ENCODE results near the gene VWC2. TPM values are rescaled to one million over a fixed set of nuclear protein-coding genes. Genes with fewer than 3 reads are reported as not detected.

Gene VWC2
- total RNA-seq, 1 donor from 2014 or later = not detected

- Histone ChIP-seq H3K4me3 (no peak overlapping the region), H3K4me1 (peaks cover 9% of the 10 kb centered on the region), H3K36me3 (no peaks in the 10 kb centered on the region), H3F3A (ENCODE audit: low read depth) (peaks cover 4% of the 10 kb centered on the region), H3K79me2 (ENCODE audit: low read depth) (no peaks in the 10 kb centered on the region), H3K9me3 (ENCODE audit: low read depth) (no peaks in the 10 kb centered on the region), H3K27me3 (peaks cover 33% of the 10 kb centered on the region), H2AFZ (replicated peaks) (no peak overlapping the region), H3K4me2 (no peak overlapping the region), H3K27ac (no peak overlapping the region), H4K20me1 (ENCODE audit: low read depth) (peaks cover 10% of the 10 kb centered on the region), H3K9ac (no peak overlapping the region)
- H3K36me3 Mint-ChIP-seq = no peaks in the 10 kb centered on the region
- peaks cover 2% of the 10 kb centered on the region for H3K9me3 Mint-ChIP-seq
- no peak for DNase-seq (ENCODE audit: low spot score)
- H3K4me3 Mint-ChIP-seq = no peak overlapping the region
- TF ChIP-seq EZH2phosphoT487 (IDR thresholded peaks at IDR 0.05) (no peak), EZH2 (IDR thresholded peaks at IDR 0.05) (no peak), CTCF (IDR thresholded peaks at IDR 0.05) (no peak)
- H3K27me3 Mint-ChIP-seq (ENCODE audit: insufficient read depth, low read depth) = peaks cover 24% of the 10 kb centered on the region
- H3K4me1 Mint-ChIP-seq = peaks cover 3% of the 10 kb centered on the region
- H3K27ac Mint-ChIP-seq = no peak overlapping the region
Measured at GRCh38 chr7:49778731-49779270, 5.4 kb downstream of the VWC2 start.

- H4K20me1 ChIP-seq (ENCODE audit: low read depth) = peaks cover 6% of the 10 kb centered on the region
- H3K9me3 ChIP-seq (ENCODE audit: low read depth) = no peaks in the 10 kb centered on the region
- no peaks in the 10 kb centered on the region for H3K36me3 Mint-ChIP-seq
- H3K4me3 ChIP-seq = no peak overlapping the region
- no peaks in the 10 kb centered on the region for H3K4me1 Mint-ChIP-seq
- H3K9me3 Mint-ChIP-seq = peaks cover 2% of the 10 kb centered on the region
- no peak overlapping the region for H3K4me3 Mint-ChIP-seq
- H3K27me3 ChIP-seq = peaks cover 11% of the 10 kb centered on the region
- H3K36me3 ChIP-seq = no peaks in the 10 kb centered on the region
- no peak overlapping the region for H3K4me2 ChIP-seq
- H3K27ac ChIP-seq = no peak overlapping the region
- H3K27me3 Mint-ChIP-seq (ENCODE audit: insufficient read depth, low read depth) = peaks cover 15% of the 10 kb centered on the region
- H3F3A ChIP-seq (ENCODE audit: low read depth) = peaks cover 4% of the 10 kb centered on the region
- no peak overlapping the region for H3K9ac ChIP-seq
- H3K79me2 ChIP-seq (ENCODE audit: low read depth) = no peaks in the 10 kb centered on the region
- no peaks in the 10 kb centered on the region for H3K4me1 ChIP-seq
- no peak overlapping the region for H2AFZ ChIP-seq (replicated peaks)
- no peak overlapping the region for H3K27ac Mint-ChIP-seq
- no peak for DNase-seq (ENCODE audit: low spot score)
- TF ChIP-seq CTCF (IDR thresholded peaks at IDR 0.05) = no peak
- TF ChIP-seq EZH2phosphoT487 (IDR thresholded peaks at IDR 0.05) = no peak
- no peak for TF ChIP-seq EZH2 (IDR thresholded peaks at IDR 0.05)
Measured at GRCh38 chr7:49780953-49781352, 7.5 kb downstream of the VWC2 start.

GRCh38 chr7:49781996-49782395, 8.6 kb downstream of the VWC2 start:
- Histone ChIP-seq H3K4me3 (no peak overlapping the region), H3K4me1 (no peaks in the 10 kb centered on the region), H3K4me2 (no peak overlapping the region), H3F3A (ENCODE audit: low read depth) (no peaks in the 10 kb centered on the region), H3K27ac (no peak overlapping the region), H3K36me3 (no peaks in the 10 kb centered on the region), H3K9ac (no peak overlapping the region), H3K9me3 (ENCODE audit: low read depth) (no peaks in the 10 kb centered on the region), H4K20me1 (ENCODE audit: low read depth) (no peaks in the 10 kb centered on the region), H2AFZ (replicated peaks) (no peak overlapping the region), H3K79me2 (ENCODE audit: low read depth) (no peaks in the 10 kb centered on the region), H3K27me3 (peaks cover under 1% of the 10 kb centered on the region)
- Mint-ChIP-seq H3K36me3 (no peaks in the 10 kb centered on the region), H3K9me3 (peaks cover 7% of the 10 kb centered on the region), H3K27me3 (ENCODE audit: insufficient read depth, low read depth) (peaks cover 5% of the 10 kb centered on the region), H3K4me1 (no peaks in the 10 kb centered on the region), H3K4me3 (no peak overlapping the region), H3K27ac (no peak overlapping the region)
- TF ChIP-seq EZH2 (IDR thresholded peaks at IDR 0.05) (no peak), CTCF (IDR thresholded peaks at IDR 0.05) (no peak), EZH2phosphoT487 (IDR thresholded peaks at IDR 0.05) (no peak)
- no peak for DNase-seq (ENCODE audit: low spot score)

All from neural progenitor cell (in vitro differentiated cells).